ENCODE measurements around the gene NCCRP1.
A peak's percentile ranks its signal among the peaks of the same experiment; 100 is the strongest.
"Not testable (repeated sequence)": the region's sequence is repeated elsewhere in the genome, so short reads cannot be mapped to it uniquely, and the experiment has no call there.

Gene NCCRP1

GRCh38 chr19:39208175-39208795 lies 11.5 kb downstream of the NCCRP1 start:
- no peak for DNase-seq (ENCODE audit: low spot score)

- no peak for DNase-seq (ENCODE audit: low spot score)
These were observed 12.4 kb downstream of the NCCRP1 start for GRCh38 chr19:39209196-39209595.

- no peak for DNase-seq (ENCODE audit: low spot score)
These were observed 15.1 kb downstream of the NCCRP1 start for GRCh38 chr19:39211731-39212374.

- no peak for DNase-seq (ENCODE audit: low spot score)
These were observed 15.6 kb downstream of the NCCRP1 start for GRCh38 chr19:39212375-39212742.

GRCh38 chr19:39215323-39215722 lies 18.6 kb downstream of the NCCRP1 start:
- DNase-seq (ENCODE audit: low spot score): not testable (repeated sequence)

GRCh38 chr19:39217094-39217493 lies 20.3 kb downstream of the NCCRP1 start:
- no peak for DNase-seq (ENCODE audit: low spot score)

- no peak for DNase-seq (ENCODE audit: low spot score)
These were observed 21.7 kb downstream of the NCCRP1 start for GRCh38 chr19:39218230-39219007.

- DNase-seq (ENCODE audit: low spot score): not testable (repeated sequence)
These were observed 22.3 kb downstream of the NCCRP1 start for GRCh38 chr19:39219108-39219507.

GRCh38 chr19:39223703-39224279 lies 27.0 kb downstream of the NCCRP1 start:
- DNase-seq (ENCODE audit: low spot score): no peak

- DNase-seq (ENCODE audit: low spot score): no peak
These were observed 28.1 kb downstream of the NCCRP1 start for GRCh38 chr19:39224910-39225309.

- no peak for DNase-seq (ENCODE audit: low spot score)
These were observed 33.5 kb downstream of the NCCRP1 start for GRCh38 chr19:39230096-39230764.

- DNase-seq (ENCODE audit: low spot score): no peak
These were observed 35.9 kb downstream of the NCCRP1 start for GRCh38 chr19:39232708-39233107.

GRCh38 chr19:39236527-39236926 lies 39.8 kb downstream of the NCCRP1 start:
- DNase-seq (ENCODE audit: low spot score): no peak

- DNase-seq (ENCODE audit: low spot score): peak; percentile 26
These were observed 40.7 kb downstream of the NCCRP1 start for GRCh38 chr19:39237200-39238184.

- no peak for DNase-seq (ENCODE audit: low spot score)
These were observed 41.4 kb downstream of the NCCRP1 start for GRCh38 chr19:39238209-39238608.

- DNase-seq (ENCODE audit: low spot score): no peak
These were observed 42.2 kb downstream of the NCCRP1 start for GRCh38 chr19:39238944-39239343.

GRCh38 chr19:39240421-39240820 lies 43.7 kb downstream of the NCCRP1 start:
- DNase-seq (ENCODE audit: low spot score): no peak

GRCh38 chr19:39243741-39244140 lies 47.0 kb downstream of the NCCRP1 start:
- DNase-seq (ENCODE audit: low spot score): not testable (repeated sequence)

- not testable (repeated sequence) for DNase-seq (ENCODE audit: low spot score)
These were observed 47.8 kb downstream of the NCCRP1 start, which contains the start of gene IFNL3 for GRCh38 chr19:39244410-39245100. TSS of gene IFNL3 (minus strand) at chr19:39245006. CDS start at chr19:39244967, 39 bp downstream.

GRCh38 chr19:39245166-39245565 lies 48.4 kb downstream of the NCCRP1 start:
- not testable (repeated sequence) for DNase-seq (ENCODE audit: low spot score)

Measured in germinal center (tissue), 1 donor.